GM12892 (cell line): ENCODE data around the gene BPIFB1.

Experiments used
- POLR2A ChIP-seq: IDR thresholded peaks from 2 replicates; pipeline ENCODE4 v1.6.1; 2011; ENCODE audit warnings: low read depth, low read length, control low read depth
- POLR2AphosphoS5 ChIP-seq: IDR thresholded peaks from 2 replicates; pipeline ENCODE4 v1.6.1; 2011; ENCODE audit warnings: low read depth, low read length, control low read depth

DNA sequence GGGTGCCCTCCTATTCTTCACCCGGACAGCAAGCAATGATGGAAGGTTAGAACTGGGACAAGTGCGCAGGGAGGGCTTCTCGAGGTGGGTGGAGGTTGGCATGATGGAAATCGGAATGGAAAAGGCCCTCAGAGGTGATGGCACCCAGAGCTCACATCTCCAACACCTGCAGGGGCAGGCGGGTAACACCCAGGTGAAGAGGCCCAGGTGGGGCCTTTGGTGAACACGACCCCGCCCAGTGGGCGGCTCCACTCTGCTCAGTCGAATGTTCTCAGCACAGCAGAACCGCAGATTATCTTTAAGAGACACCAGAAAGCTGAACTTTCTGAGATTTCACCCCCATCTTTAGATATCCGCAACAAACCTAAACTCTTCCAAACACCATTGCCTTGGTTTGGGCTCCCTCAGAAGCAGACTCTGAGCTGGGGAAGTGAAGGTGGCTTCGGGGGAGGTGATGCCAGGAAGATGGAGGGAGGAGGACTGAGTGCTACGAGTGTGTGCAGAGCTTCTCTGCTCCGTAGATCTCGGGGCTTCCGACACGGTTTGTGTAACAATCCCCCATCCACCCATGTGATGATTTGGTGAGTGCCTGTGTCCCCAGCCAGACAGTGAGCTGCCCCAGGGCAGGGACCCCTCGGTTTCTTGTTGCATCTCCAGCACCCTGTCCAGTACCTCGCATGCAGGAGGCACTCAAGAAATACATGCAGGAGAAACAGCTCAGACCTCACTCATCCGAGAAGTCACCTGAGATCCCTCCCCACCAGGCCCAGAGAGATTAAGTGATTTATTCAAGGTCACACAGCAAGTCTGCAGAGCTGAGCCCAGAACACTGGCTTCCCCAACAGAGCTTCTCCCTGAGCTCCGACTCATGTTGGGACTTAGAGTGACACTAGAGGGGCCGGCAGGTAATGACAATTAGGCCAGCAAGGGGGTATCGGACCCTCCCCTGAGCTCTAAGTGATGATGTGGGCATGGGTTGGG is 45.4 kb downstream of the BPIFB1 start:
- TF ChIP-seq POLR2A (no peak), POLR2AphosphoS5 (no peak)
